Stomach (tissue), 4 donors: ENCODE measurements around the gene CCDC195.

Source experiments
- CTCF ChIP-seq, 7 experiments: fragments of 450-650 bp in 4 of 7; fragments of 200-600 bp in 3 of 7; sonication (generic) in 3 of 7; IDR thresholded peaks; one replicate each; pipeline ENCODE4 v1.5.1; 2016 to 2019; ENCODE audit warnings: antibody characterized with exemption in 7 of 7, control low read depth in 2 of 7, mild to moderate bottlenecking in 1 of 7
- EP300 ChIP-seq: sonication (generic); formaldehyde crosslinking; IDR thresholded peaks from one replicate; pipeline ENCODE4 v1.6.1; 2017; ENCODE audit warnings: antibody characterized with exemption
- POLR2A ChIP-seq, 4 donors: fragments of 450-650 bp; IDR thresholded peaks; one replicate each; pipeline ENCODE4 v1.6.1; 2016; ENCODE audit warnings: antibody characterized with exemption in 4 of 4, control low read depth in 2 of 4, mild to moderate bottlenecking in 1 of 4, moderate library complexity in 1 of 4
- POLR2AphosphoS5 ChIP-seq, 3 donors: sonication (generic); formaldehyde crosslinking; IDR thresholded peaks; one replicate each; pipeline ENCODE4 v1.6.1; 2016; ENCODE audit warnings: antibody characterized with exemption in 3 of 3

- no peak for TF ChIP-seq POLR2A (IDR thresholded peaks at IDR 0.05)
- no peak for TF ChIP-seq CTCF (IDR thresholded peaks at IDR 0.05)
- TF ChIP-seq POLR2AphosphoS5 (IDR thresholded peaks at IDR 0.05) = no peak
- no peak for TF ChIP-seq EP300
Measured at GRCh38 chr2:224747765-224748164, 31.6 kb upstream of the CCDC195 start.
